Natural killer cell (primary cell): ENCODE results near the gene RBPJL. TPM values are rescaled to one million over a fixed set of nuclear protein-coding genes. Genes with fewer than 3 reads are reported as not detected.

ENCODE experiments used
- ATAC-seq, 3 donors: fragments of 150-1000 bp in 2 of 3; fragments of 200-7000 bp in 1 of 3; cut with Tn5 transposase; 1 replicate in 1 of 3; 2 replicates in 2 of 3; pipeline ENCODE4 v1.10.0; 2021; ENCODE audit warnings: mild to moderate bottlenecking in 2 of 3, moderate library complexity in 2 of 3
- DNase-seq, 2 donors: peaks; one replicate each; pipeline versions ENCODE4 v3.0.0 to v3.0.0-alpha.2; 2013 to 2021; ENCODE audit warnings: mixed read lengths in 1 of 2
- H3K27ac ChIP-seq: one replicate; pipeline ENCODE4 v1.5.1; 2013; ENCODE audit warnings: mild to moderate bottlenecking, low read length
- H3K27me3 ChIP-seq: one replicate; pipeline ENCODE4 v1.6.1; 2013; ENCODE audit warnings: low read length; ENCODE audit not compliant: control insufficient read depth, insufficient read depth
- H3K36me3 ChIP-seq: one replicate; pipeline ENCODE4 v1.6.1; 2013; ENCODE audit warnings: low read length; ENCODE audit not compliant: control insufficient read depth, insufficient read depth
- H3K4me1 ChIP-seq: one replicate; pipeline ENCODE4 v1.6.1; 2013; ENCODE audit warnings: low read length; ENCODE audit not compliant: control insufficient read depth, insufficient read depth
- H3K4me3 ChIP-seq: one replicate; pipeline ENCODE4 v1.5.1; 2013; ENCODE audit warnings: low read length
- H3K9me3 ChIP-seq: one replicate; pipeline ENCODE4 v1.6.1; 2013; ENCODE audit warnings: low read length; ENCODE audit not compliant: control insufficient read depth, insufficient read depth
- H3K27ac Mint-ChIP-seq, 2 donors: one replicate each; pipeline ENCODE4 v1.8.0; 2022; ENCODE audit warnings: mild to moderate bottlenecking in 2 of 2, mixed read lengths in 2 of 2, moderate library complexity in 1 of 2
- H3K27me3 Mint-ChIP-seq, 2 donors: one replicate each; pipeline ENCODE4 v1.8.0; 2022; ENCODE audit warnings: low read depth in 2 of 2, mixed read lengths in 2 of 2
- H3K36me3 Mint-ChIP-seq: one replicate; pipeline ENCODE4 v1.8.0; 2022; ENCODE audit warnings: mixed read lengths
- H3K4me1 Mint-ChIP-seq, 2 donors: one replicate each; pipeline ENCODE4 v1.8.0; 2022; ENCODE audit warnings: mixed read lengths in 2 of 2
- H3K4me3 Mint-ChIP-seq: one replicate; pipeline ENCODE4 v1.8.0; 2022; ENCODE audit warnings: mild to moderate bottlenecking, moderate library complexity, mixed read lengths
- H3K9me3 Mint-ChIP-seq, 2 donors: one replicate each; pipeline ENCODE4 v1.8.0; 2022; ENCODE audit warnings: mixed read lengths in 2 of 2
- CTCF ChIP-seq: fragments of 200-600 bp; IDR thresholded peaks from one replicate; pipeline ENCODE4 v1.8.0; 2022; ENCODE audit warnings: antibody characterized with exemption
- WGBS: methylation state at CpG from one replicate; pipeline ENCODE4 v1.1.7; 2013; ENCODE audit warnings: missing lambda C conversion rate; ENCODE audit not compliant: insufficient coverage; 5-methylcytosine and 5-hydroxymethylcytosine counted together
- intact Hi-C: fragments of 100-400 bp; cut with micrococcal nuclease; formaldehyde crosslinking; loops from one replicate; pipeline ENCODE4 v1.14.2; 2022
- total RNA-seq, 4 donors: library from RNA; stranded (reverse); fragments of 120-200 nt in 1 of 4; gene quantifications; one replicate each; pipeline versions ENCODE4 v1.2.3 to v1.2.4, GENCODE V29; 2013 to 2022

Gene RBPJL
- total RNA-seq, 3 donors from 2014 or later (not counting 1 experiment from before 2014, with no cell fraction given), result not detected

- peaks cover 0 to 6% of the 10 kb centered on the region in 2 donors for H3K4me1 Mint-ChIP-seq
- no peak overlapping the region for H3K4me3 Mint-ChIP-seq
- no peaks in the 10 kb centered on the region for H3K36me3 ChIP-seq
- intact Hi-C loops, result no loop called here
- no peak overlapping the region for H3K4me3 ChIP-seq
- peaks cover 6% of the 10 kb centered on the region for H3K27me3 ChIP-seq
- no peaks in the 10 kb centered on the region for H3K36me3 Mint-ChIP-seq
- peaks cover 37 to 39% of the 10 kb centered on the region in 2 donors for H3K27me3 Mint-ChIP-seq
- no peaks in the 10 kb centered on the region for H3K9me3 ChIP-seq
- no peak overlapping the region for H3K27ac Mint-ChIP-seq
- H3K4me1 ChIP-seq, result peaks cover 3% of the 10 kb centered on the region
- no peak for ATAC-seq
- no peak for TF ChIP-seq CTCF
- 71% methylated on average over 3 of the region's 3 CpGs for WGBS
- no peak for DNase-seq
- H3K9me3 Mint-ChIP-seq, result no peaks in the 10 kb centered on the region
- no peak overlapping the region for H3K27ac ChIP-seq
Observed at GRCh38 chr20:45309075-45309474, 2.4 kb downstream of the RBPJL start.

GRCh38 chr20:45311589-45312211, 5.1 kb downstream of the RBPJL start:
- Mint-ChIP-seq H3K27ac (no peak overlapping the region), H3K27me3 (peaks cover 45 to 59% of the 10 kb centered on the region in 2 donors), H3K4me1 (peaks cover 0 to 6% of the 10 kb centered on the region in 2 donors), H3K36me3 (no peaks in the 10 kb centered on the region), H3K9me3 (no peaks in the 10 kb centered on the region), H3K4me3 (no peak overlapping the region)
- ATAC-seq (peak; percentile 59 to 75 (median 60)), DNase-seq (peak; percentile 32 to 74)
- Histone ChIP-seq H3K4me3 (no peak overlapping the region), H3K9me3 (no peaks in the 10 kb centered on the region), H3K27me3 (peaks cover 2% of the 10 kb centered on the region), H3K4me1 (peaks cover 3% of the 10 kb centered on the region), H3K36me3 (no peaks in the 10 kb centered on the region), H3K27ac (no peak overlapping the region)
- WGBS, result 24% methylated on average over 45 of the region's 45 CpGs
- intact Hi-C loops, result no loop called here
- peak; percentile 57 for TF ChIP-seq CTCF

GRCh38 chr20:45312241-45312640, 5.6 kb downstream of the RBPJL start:
- Mint-ChIP-seq H3K27me3 (peaks cover 50 to 65% of the 10 kb centered on the region in 2 donors), H3K9me3 (no peaks in the 10 kb centered on the region), H3K27ac (no peak overlapping the region), H3K4me3 (no peak overlapping the region), H3K36me3 (no peaks in the 10 kb centered on the region), H3K4me1 (peaks cover 0 to 6% of the 10 kb centered on the region in 2 donors)
- Histone ChIP-seq H3K9me3 (no peaks in the 10 kb centered on the region), H3K36me3 (no peaks in the 10 kb centered on the region), H3K4me3 (no peak overlapping the region), H3K27ac (no peak overlapping the region), H3K27me3 (peaks cover 2% of the 10 kb centered on the region), H3K4me1 (peaks cover 3% of the 10 kb centered on the region)
- no peak for ATAC-seq
- 61% methylated on average over 21 of the region's 21 CpGs for WGBS
- TF ChIP-seq CTCF, result no peak
- intact Hi-C loops, result no loop called here
- DNase-seq, result no peak
